ENCODE results near the gene IFITM2.
"Not testable (repeated sequence)": the region's sequence is repeated elsewhere in the genome, so short reads cannot be mapped to it uniquely, and the experiment has no call there.

Gene IFITM2

DNA sequence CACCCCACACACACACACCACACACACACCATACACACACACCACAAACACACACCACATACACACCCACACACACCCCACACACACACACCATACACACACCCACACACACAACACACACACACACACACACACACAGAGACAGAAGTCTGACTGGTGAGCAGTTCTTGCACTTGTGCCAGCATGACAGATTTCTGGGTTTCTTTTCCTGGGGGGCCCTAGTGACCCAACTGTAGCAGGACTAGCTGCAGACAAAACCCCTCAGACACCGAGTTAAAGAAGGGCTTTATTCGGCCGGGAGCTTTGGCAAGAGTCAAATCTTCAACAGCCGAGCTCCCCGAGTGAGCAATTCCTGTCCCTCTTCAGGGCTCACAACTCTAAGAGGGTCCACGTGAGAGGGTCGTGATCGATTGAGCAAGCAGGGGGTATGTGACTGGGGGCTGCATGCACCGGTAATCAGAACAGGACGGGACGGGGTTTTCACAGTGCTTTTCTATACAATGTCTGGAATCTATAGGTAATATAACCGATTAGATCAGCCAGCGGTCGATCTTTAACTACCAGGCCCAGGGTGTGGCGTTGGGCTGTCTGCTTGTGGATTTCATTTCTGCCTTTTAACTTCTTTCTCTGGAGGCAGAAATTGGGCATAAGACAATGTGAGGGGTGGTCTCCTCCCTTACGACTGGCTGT, 42.6 kb downstream of the IFITM2 start:
- DNase-seq: not testable (repeated sequence)

DNA sequence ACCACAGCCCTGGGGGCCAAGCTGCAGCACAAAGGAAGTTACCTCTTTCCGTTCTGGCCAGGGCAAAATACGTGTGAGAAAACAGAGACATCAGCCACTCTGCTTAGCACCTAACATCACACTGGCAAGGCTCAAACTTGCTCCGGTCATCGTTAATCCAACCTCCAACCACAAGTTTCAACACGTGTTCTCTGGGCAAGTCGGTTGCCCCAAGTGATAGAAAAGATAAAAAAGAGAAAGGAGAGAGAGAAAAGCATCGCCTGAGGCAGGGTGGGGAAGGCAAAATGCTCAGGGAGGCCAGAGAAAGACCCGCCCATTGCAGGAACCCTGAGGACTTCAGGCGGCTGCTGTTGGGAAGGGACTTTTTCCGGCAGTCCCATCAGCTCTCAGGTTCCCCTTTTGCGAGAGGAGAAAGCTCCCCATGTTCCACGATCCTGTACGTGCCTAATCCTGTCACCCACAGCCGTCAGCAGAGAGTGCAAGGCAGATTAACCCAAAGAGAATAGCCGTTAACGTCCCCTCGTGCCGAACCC, 43.2 kb downstream of the IFITM2 start:
- DNase-seq: no peak

DNA sequence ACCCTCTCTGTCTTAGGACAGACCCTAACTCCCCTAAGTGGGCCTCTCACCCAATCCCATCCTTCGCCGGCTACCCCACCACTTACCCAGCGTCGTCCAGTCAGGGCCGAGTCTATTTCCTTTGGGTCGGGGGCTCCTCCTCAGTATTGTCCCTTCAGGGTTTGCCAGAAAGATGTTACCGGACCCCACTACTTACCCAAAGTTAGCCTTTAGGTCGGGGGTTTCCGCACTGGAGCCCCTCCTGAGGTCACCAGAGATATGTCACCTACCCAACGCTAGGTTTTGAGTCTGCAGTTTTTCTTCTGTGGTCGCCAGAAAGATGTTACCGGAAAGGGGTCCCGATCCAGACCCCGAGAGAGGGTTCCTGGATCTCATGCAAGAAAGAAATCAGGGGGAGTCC, 43.8 kb downstream of the IFITM2 start:
- DNase-seq: no peak

DNA sequence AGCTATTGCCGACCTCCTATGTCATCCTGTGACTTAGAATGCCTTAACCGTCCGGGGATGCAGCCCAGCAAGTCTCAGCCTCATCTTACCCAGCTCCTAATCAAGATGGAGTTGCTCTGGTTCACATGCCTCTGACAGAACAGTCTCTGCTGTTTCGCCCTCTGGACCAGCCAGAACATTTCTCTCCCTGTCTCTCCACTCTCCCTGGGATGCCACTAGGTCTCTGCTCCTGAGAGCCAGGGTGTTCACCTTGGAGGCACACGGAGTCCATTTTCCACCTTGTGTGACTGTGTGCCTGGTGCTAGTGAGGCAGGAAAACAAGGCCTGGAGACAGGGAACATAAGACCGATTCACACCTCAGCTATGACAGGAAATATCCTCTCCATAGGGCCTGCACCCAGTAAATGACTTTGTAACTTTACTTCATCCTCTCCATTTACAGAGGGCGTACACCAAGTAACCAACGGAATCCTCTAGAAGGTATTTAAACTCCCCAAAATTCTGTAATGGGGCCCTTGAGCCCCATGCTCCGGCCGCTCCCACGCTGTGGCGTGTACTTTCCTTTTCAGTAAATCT, 44.9 kb downstream of the IFITM2 start:
- DNase-seq: no peak

DNA sequence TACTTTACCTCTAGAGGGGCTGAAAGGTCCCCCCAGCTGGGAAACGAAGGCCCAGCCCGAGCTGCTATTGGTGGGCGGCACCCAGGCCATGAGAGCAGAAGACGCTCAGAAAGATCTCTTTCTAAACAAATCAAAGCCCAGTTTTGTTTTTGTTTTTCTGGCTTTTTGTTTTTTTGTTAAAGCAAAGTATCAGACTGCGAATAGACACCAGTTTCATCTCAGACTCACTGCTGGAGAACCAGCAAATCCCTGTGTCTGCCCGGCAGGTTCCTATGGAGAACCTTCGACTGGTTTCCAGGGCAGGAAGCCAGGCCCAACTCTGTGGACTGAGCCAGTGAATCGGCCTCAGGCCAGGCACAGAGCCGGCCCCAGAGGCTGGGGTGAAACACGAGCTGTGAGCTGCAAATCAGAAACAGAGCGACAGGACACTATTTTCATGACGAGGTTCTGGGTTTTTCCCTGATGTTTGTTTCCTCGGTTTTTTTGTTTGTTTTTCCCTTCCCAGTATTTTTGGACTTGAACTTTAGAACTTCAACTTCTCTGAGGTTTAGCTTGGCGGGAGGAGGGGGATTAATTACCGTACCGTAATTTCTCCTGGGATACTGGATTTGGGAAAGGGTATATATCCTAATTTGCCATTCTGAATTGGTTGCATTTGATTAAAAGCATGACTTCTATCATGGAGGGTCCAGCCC, 45.7 kb downstream of the IFITM2 start:
- no peak for DNase-seq

DNA sequence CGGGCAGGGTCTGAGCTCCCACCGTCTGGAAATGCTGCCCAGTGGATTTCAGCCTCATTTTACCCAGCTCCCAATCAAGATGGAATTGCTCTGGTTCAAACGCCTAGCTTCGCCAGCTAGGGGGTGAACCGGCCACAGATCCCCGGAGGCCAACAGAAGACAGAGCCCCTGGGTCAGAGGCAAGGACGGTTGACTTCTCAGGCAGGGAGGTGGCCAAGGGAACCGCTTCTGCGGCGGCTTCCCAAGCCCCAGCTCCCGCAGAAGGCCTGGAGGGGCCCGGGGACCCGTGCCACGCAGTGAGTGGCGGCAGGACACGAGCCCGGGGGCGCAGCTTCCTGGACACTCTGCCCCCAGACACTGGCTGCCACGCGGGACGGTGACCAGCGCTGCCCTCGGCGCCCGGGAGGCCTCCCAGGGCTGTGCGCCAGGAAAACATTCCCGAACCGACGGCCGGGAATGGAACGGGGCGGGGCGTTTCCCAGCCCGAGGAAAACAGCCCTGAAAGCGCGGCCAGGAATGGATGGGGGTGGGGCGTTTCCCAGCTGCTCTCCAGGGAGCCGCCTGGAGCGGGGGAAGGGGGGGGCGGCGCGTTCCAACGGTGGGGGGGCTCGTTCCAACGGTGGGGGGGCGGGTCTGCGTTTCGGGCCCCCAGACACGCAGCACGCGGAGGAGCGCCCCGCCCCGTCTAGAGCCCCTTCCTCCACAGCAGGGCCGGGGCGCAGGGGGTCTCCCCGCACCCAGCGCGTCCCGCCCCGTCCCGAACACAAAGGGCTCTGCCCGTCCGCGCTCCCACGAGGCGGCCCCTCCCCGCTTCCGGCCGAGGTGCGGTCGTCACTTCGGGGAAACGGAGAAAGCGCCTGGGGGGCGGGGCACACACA, 48.2 kb downstream of the IFITM2 start:
- DNase-seq: peak; percentile 85

DNA sequence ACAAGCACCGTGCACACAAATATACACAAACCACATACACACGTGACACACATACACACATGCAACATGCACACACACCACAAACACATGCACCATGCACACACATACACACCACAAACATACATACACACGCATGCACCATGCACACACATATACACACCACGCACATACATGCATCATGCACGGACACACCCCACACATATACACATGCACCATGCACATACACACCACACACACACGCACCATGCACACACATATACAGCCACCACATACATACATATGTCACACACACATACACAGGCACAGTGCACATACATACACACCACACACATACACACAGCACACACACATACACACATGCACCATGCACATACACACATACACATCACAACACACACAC, 49.0 kb downstream of the IFITM2 start:
- DNase-seq: no peak

DNA sequence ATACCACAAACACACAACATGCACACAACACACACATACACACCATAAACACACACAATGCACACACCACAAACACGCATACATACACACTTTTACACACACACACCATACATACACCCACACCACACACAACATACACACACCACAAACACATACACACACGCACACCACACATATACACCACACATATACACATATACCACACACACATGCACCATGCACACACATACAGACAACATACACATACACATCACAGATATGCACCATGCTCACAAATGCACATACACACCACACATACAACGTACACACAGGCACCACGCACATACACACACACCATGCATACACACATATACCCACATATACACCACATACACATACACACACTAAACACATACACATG, 50.0 kb downstream of the IFITM2 start:
- DNase-seq: no peak

DNA sequence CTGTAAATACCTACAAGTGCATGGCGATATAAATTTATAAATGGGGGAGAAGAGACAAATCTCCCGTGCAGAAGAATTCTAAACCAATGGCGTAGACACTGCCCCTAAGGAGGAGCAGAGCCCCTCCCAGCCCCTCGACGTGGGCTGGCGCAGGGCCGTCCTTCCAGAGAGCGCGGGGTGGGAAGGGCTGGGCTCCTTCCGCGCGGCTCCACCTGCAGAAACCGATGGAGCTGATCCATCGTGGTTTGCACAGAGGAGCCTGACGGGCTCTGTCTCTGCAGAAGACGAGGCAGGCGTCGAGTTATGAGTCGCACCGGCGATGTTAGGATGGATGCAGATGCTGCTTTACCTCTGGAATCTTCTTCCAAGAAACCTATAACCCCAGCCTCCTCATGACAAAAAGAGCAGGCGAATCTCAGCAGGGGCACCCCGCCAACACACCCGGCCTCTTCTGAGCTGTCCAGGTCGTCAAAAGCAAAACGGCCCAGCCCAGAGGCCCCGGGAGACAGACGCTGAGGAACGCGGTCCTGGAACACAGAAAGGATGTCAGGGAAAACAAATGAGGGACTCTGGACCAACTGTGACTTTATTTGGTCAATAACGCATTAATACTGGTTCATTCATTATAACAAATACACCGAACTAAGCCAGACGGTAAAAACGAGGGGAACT, 50.6 kb downstream of the IFITM2 start:
- DNase-seq: no peak
